NB4 (cell line): ENCODE results near the gene MARK3.

Source experiments
- DNase-seq: peaks from one replicate; pipeline ENCODE4 v3.0.0; 2010; ENCODE audit warnings: low read depth
- H3K4me3 ChIP-seq: one replicate; pipeline ENCODE4 v1.5.1; 2011; ENCODE audit warnings: mild to moderate bottlenecking, low read depth, low read length, moderate library complexity
- CTCF ChIP-seq: IDR thresholded peaks from one replicate; pipeline ENCODE4 v1.5.1; 2012; ENCODE audit warnings: low read depth, low read length
- MAX ChIP-seq: IDR thresholded peaks from 2 replicates; pipeline ENCODE4 v1.6.1; 2011; ENCODE audit warnings: low read depth, low read length
- MYC ChIP-seq: IDR thresholded peaks from 2 replicates; pipeline ENCODE4 v1.6.1; 2011; ENCODE audit warnings: low read depth, low read length
- POLR2A ChIP-seq: IDR thresholded peaks from 2 replicates; pipeline ENCODE4 v1.6.1; 2011; ENCODE audit warnings: mild to moderate bottlenecking; ENCODE audit not compliant: insufficient read length; ENCODE audit errors: extremely low read depth

The MARK3 gene

GRCh38 chr14:103530390-103530789 is 145.2 kb downstream of the MARK3 start:
- TF ChIP-seq CTCF (no peak), MYC (no peak), MAX (no peak), POLR2A (no peak)
- H3K4me3 ChIP-seq = peak overlapping the region; percentile 90
- DNase-seq = peak; percentile 53

GRCh38 chr14:103530831-103531230 is 145.6 kb downstream of the MARK3 start:
- no peak for DNase-seq
- H3K4me3 ChIP-seq = no peak overlapping the region
- TF ChIP-seq CTCF = no peak

- TF ChIP-seq MYC (no peak), CTCF (no peak), MAX (no peak), POLR2A (no peak)
- no peak overlapping the region for H3K4me3 ChIP-seq
Observed at GRCh38 chr14:103531421-103532215, 146.4 kb downstream of the MARK3 start.

GRCh38 chr14:103532216-103533136 is 147.3 kb downstream of the MARK3 start:
- DNase-seq = no peak
- H3K4me3 ChIP-seq = no peak overlapping the region
- TF ChIP-seq MYC (no peak), CTCF (no peak), MAX (no peak), POLR2A (no peak)

More at GRCh38 chr14:103531421-103532215, 146.4 kb downstream of the MARK3 start:
- DNase-seq = no peak

GRCh38 chr14:103533137-103533998 is 148.2 kb downstream of the MARK3 start:
- no peak for DNase-seq
- no peak overlapping the region for H3K4me3 ChIP-seq
- no peak for TF ChIP-seq MYC
- no peak for TF ChIP-seq CTCF
- TF ChIP-seq MAX = no peak
- no peak for TF ChIP-seq POLR2A
